CD4-positive, CD25-positive, alpha-beta regulatory T cell (primary cell): ENCODE measurements around the gene CLPTM1L. TPM values are rescaled to one million over a fixed set of nuclear protein-coding genes. Genes with fewer than 3 reads are reported as not detected.
A peak's percentile ranks its signal among the peaks of the same experiment; 100 is the strongest.

Experiments
- ATAC-seq, 2 donors: fragments of 150-1000 bp; cut with Tn5 transposase; one replicate each; pipeline ENCODE4 v1.10.0; 2021; ENCODE audit warnings: low read depth in 2 of 2, moderate number of reproducible peaks in 2 of 2, moderate library complexity in 1 of 2
- DNase-seq, 3 donors: peaks; one replicate each; pipeline versions ENCODE4 v3.0.0 to v3.0.0-alpha.2; 2012 to 2022; ENCODE audit warnings: mixed read lengths in 1 of 3
- H3K27ac ChIP-seq: one replicate; pipeline ENCODE4 v1.7.0; 2013; ENCODE audit warnings: mild to moderate bottlenecking, low read length; ENCODE audit not compliant: insufficient read depth, poor library complexity, severe bottlenecking
- H3K27me3 ChIP-seq: one replicate; pipeline ENCODE4 v1.7.0; 2013; ENCODE audit warnings: low read length; ENCODE audit not compliant: control insufficient read depth, insufficient read depth
- H3K36me3 ChIP-seq: one replicate; pipeline ENCODE4 v1.7.0; 2013; ENCODE audit warnings: mild to moderate bottlenecking, low read length, moderate library complexity; ENCODE audit not compliant: control insufficient read depth, insufficient read depth
- H3K4me1 ChIP-seq: 2 replicates; pipeline ENCODE4 v1.7.0; 2013; ENCODE audit warnings: mild to moderate bottlenecking, low read length; ENCODE audit not compliant: insufficient read depth, control insufficient read depth, poor library complexity, severe bottlenecking
- H3K4me3 ChIP-seq: one replicate; pipeline ENCODE4 v1.7.0; 2013; ENCODE audit warnings: low read depth, mild to moderate bottlenecking, low read length, moderate library complexity
- H3K9me3 ChIP-seq, 2 experiments: 1 replicate in 1 of 2; 2 replicates in 1 of 2; pipeline ENCODE4 v1.7.0; 2013; ENCODE audit warnings: low read length in 2 of 2, mild to moderate bottlenecking in 1 of 2, moderate library complexity in 1 of 2; ENCODE audit not compliant: control insufficient read depth in 2 of 2
- H3K27ac Mint-ChIP-seq, 3 donors: one replicate each; pipeline ENCODE4 v1.8.0; 2020 to 2022; ENCODE audit warnings: mild to moderate bottlenecking in 3 of 3, mixed read lengths in 3 of 3, moderate library complexity in 2 of 3
- H3K27me3 Mint-ChIP-seq: one replicate; pipeline ENCODE4 v1.8.0; 2022; ENCODE audit warnings: mild to moderate bottlenecking, mixed read lengths
- H3K36me3 Mint-ChIP-seq: one replicate; pipeline ENCODE4 v1.8.0; 2020; ENCODE audit warnings: mixed read lengths
- H3K4me1 Mint-ChIP-seq, 4 donors: one replicate each; pipeline ENCODE4 v1.8.0; 2020 to 2022; ENCODE audit warnings: mixed read lengths in 4 of 4, mild to moderate bottlenecking in 1 of 4
- H3K4me3 Mint-ChIP-seq, 4 donors: one replicate each; pipeline ENCODE4 v1.8.0; 2020 to 2022; ENCODE audit warnings: mild to moderate bottlenecking in 4 of 4, mixed read lengths in 4 of 4, moderate library complexity in 3 of 4
- H3K9me3 Mint-ChIP-seq, 7 donors: one replicate each; pipeline ENCODE4 v1.8.0; 2020 to 2022; ENCODE audit warnings: mixed read lengths in 7 of 7, mild to moderate bottlenecking in 3 of 7, moderate library complexity in 2 of 7
- polyA plus RNA-seq, 4 donors: library from polyadenylated mRNA; unstranded; fragments of 300-500 nt; fragmentation: Illumina TruSeq; gene quantifications; one replicate each; pipeline ENCODE4 v1.2.3, GENCODE V29; 2021
- total RNA-seq: library from RNA; stranded (reverse); gene quantifications from one replicate; pipeline ENCODE4 v1.2.3, GENCODE V29; 2022

The CLPTM1L gene
- total and polyA plus RNA-seq, 5 donors from 2014 or later: 25.3 to 104 (median 58.8) TPM

DNA sequence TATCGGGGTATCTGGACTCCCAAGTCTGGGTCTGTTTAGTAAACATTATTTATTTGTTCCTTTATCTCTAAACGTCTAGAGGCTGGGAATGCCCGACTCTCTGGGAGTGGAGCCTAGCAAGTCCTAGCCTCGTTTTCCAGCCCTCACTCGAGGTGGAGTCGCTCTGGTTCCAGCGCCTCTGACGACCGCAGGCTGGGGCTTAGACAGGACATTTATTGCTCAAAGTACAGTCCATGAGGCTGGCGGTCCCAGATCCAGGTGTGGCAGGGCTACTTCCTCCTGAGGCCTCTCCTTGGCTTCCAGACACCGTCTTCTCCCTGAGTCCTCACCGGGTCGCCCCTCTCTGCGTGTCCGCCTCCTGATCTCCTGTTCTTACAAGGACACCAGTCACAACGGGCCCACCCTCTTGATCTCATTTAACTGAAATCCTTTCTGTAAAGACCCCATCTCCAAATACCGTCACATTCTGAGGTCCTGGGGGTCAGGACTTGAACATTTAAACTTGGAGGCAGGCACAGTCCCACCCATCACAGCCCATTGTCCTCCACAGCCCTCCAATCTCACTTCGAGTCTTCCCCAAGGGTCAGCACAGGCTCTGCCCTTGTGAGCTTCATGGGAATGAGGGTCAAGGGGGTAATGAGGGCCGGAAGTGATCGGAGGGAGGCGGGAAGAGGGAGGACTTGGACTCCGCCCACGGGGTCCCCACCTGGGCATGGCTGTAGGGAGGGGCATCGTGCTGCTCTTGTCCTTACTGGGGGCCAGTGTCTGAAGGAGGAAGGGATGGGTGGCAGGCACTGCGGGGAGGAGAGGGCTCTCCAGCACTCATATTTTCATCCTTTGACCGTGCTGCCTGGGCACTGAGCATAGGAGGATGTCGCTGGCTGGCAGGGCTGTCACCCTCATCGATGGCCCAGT, 12.2 kb upstream of the CLPTM1L start:
- H3K36me3 Mint-ChIP-seq: no peaks in the 10 kb centered on the region

DNA sequence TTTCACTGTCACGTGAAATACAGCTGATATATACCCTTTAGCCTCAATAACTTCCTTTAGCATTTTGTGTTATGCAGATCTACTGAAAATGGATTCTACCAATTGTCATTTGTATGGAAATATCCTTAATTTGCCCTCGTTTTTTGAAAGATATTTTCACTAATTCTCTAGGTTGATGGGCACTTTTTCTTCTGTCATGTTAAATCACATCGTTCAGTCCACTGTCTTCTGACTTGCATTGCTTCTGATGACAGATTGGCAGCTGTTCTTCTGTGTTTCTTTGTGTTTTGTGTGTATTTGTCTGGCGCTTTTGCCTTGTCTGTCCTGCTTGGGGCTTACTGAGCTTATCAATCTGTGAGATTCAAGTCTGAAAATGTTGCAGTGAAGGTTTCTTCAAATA, 9.7 kb upstream of the CLPTM1L start:
- Histone ChIP-seq H3K4me3 (no peak overlapping the region), H3K27ac (no peak overlapping the region), H3K36me3 (no peaks in the 10 kb centered on the region), H3K27me3 (peaks cover 2% of the 10 kb centered on the region), H3K4me1 (no peaks in the 10 kb centered on the region), H3K9me3 (no peaks in the 10 kb centered on the region)
- Mint-ChIP-seq H3K27ac (no peak overlapping the region), H3K4me1 (peaks cover 0 to 4% (median 0%) of the 10 kb centered on the region in 4 donors), H3K36me3 (no peaks in the 10 kb centered on the region), H3K4me3 (peak overlapping the region in 1 of 4 donors; percentile 45), H3K9me3 (no peaks in the 10 kb centered on the region), H3K27me3 (peaks cover 4% of the 10 kb centered on the region)
- DNase-seq (no peak), ATAC-seq (no peak)

More for the DNA sequence above, 12.2 kb upstream of the CLPTM1L start:
- Histone ChIP-seq H3K36me3 (no peaks in the 10 kb centered on the region), H3K27me3 (peaks cover 2% of the 10 kb centered on the region), H3K27ac (no peak overlapping the region), H3K4me1 (no peaks in the 10 kb centered on the region), H3K9me3 (no peaks in the 10 kb centered on the region), H3K4me3 (no peak overlapping the region)
- DNase-seq: no peak
- Mint-ChIP-seq H3K9me3 (no peaks in the 10 kb centered on the region), H3K27ac (no peak overlapping the region), H3K4me1 (peaks cover 0 to 4% (median 0%) of the 10 kb centered on the region in 4 donors), H3K4me3 (no peak overlapping the region), H3K27me3 (peaks cover 10% of the 10 kb centered on the region)
- ATAC-seq: no peak

DNA sequence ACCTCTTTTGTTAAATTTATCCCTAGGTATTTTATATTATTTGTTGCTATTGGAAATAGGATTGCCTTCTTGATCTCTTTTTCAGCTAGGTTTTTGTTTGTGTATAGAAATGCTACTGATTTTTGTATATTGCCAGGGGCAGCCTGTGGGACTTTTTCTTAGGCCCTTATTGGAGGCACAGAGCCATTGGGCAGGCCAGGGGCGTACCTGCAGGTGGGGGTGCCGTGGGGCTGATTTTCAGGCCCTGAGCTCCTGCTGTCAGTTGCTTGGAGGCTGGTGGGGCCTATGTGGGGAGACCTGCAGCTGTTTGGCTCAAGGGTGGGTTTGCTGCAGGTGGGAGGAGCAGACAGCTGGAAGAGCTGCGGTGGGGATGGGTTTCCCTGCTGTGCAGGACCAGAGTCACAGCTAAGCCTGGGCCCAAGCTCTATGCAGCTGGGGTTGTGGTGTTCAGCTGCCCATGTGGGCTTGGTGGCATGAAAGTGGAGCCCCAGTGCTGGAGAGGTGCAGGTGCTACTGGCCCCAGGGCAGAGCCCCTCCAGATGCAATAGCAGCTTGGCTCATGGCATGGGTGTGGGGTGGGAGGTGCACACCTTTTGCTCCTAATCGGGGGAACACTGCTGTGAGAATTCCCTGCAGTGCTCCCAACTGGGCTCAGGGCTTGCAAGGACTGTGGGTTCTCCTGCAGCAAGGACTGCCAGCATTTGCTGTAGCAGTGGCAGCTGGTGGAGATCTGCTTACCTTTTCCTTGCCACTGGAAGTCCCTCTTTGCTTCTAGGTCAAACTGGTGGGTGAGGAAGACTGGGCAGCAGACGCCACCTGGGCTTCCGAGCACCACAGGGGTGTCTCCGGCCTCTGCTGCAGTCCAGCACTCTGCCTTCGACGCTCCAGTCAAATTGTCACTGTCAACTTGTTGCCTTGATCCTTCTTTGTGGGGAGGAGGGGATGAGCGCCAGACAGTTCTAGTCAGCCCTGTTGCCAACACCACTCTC, 7.6 kb upstream of the CLPTM1L start:
- DNase-seq (no peak), ATAC-seq (no peak)
- Mint-ChIP-seq H3K4me1 (peaks cover 0 to 4% (median under 1%) of the 10 kb centered on the region in 4 donors), H3K27me3 (peaks cover 4% of the 10 kb centered on the region), H3K9me3 (no peaks in the 10 kb centered on the region), H3K36me3 (no peaks in the 10 kb centered on the region), H3K27ac (no peak overlapping the region), H3K4me3 (no peak overlapping the region)
- no peaks in the 10 kb centered on the region for H3K4me1 ChIP-seq
- peaks cover 2% of the 10 kb centered on the region for H3K27me3 ChIP-seq
- no peak overlapping the region for H3K4me3 ChIP-seq
- no peaks in the 10 kb centered on the region for H3K36me3 ChIP-seq
- H3K27ac ChIP-seq: no peak overlapping the region
- no peaks in the 10 kb centered on the region for H3K9me3 ChIP-seq

DNA sequence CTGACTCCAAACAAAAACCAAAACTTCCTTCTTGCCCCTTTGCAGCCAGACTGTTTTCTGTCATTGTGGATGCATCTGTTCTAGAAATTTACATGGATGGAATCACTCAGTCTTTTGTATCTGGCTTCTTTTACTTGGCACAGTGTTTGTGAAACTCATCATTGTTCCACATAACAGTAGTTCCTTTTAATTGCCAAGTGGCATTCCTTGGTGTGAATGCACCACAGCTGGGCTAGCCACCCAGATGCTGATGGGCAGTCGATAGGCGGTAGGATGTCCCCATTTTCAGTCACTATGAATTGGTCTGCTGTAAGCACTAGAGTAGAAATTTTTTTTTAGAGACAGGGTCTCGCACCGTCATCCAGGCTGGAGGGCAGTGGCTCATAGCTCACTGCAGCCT, 6.3 kb upstream of the CLPTM1L start:
- no peaks in the 10 kb centered on the region for H3K36me3 Mint-ChIP-seq

DNA sequence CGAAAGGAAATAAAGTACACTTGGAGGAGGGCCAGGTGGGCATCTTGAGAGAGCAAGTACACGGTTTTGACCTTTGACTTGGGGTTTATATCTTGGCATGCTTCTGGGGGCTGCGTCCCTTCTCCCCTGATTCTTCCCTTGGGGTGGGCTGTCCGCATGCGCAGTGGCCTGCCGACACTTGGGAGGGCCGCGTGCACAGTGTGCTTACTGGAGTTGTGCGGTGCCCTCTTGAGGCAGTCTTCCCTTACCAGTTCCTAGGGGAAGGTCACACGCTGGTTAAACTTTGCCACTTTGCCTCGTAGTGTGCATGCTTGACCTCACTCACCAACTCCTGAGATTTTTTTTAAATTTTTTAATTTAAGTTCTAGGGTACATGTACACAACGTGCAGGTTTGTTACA, 4.3 kb upstream of the CLPTM1L start:
- Histone ChIP-seq H3K27ac (no peak overlapping the region), H3K9me3 (no peaks in the 10 kb centered on the region)
- peaks cover 4% of the 10 kb centered on the region for H3K27me3 Mint-ChIP-seq

More for the DNA sequence above, 6.3 kb upstream of the CLPTM1L start:
- Histone ChIP-seq H3K4me3 (no peak overlapping the region), H3K4me1 (no peaks in the 10 kb centered on the region), H3K27ac (no peak overlapping the region), H3K9me3 (no peaks in the 10 kb centered on the region), H3K27me3 (peaks cover 2% of the 10 kb centered on the region), H3K36me3 (no peaks in the 10 kb centered on the region)
- no peak overlapping the region for H3K4me3 Mint-ChIP-seq
- DNase-seq (no peak), ATAC-seq (no peak)
- H3K27ac Mint-ChIP-seq: no peak overlapping the region
- H3K4me1 Mint-ChIP-seq: peaks cover 2 to 9% (median 5%) of the 10 kb centered on the region in 4 donors
- H3K27me3 Mint-ChIP-seq: peaks cover 4% of the 10 kb centered on the region
- no peaks in the 10 kb centered on the region for H3K9me3 Mint-ChIP-seq

DNA sequence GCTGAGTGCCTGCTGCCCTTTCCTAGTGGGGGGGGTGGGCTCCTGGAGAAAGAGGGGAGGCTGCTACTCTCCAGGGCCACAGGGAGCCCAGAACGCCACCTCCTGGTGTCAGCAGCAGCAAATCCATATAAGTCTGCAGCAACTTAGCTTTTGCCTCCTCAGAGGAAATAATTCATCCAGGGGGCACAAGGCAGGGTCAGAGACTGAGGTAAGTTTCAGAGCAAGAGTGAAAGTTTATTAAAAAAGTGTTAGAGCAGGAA, 4.0 kb upstream of the CLPTM1L start:
- Histone ChIP-seq H3K4me3 (no peak overlapping the region), H3K27ac (no peak overlapping the region), H3K36me3 (no peaks in the 10 kb centered on the region), H3K9me3 (no peaks in the 10 kb centered on the region), H3K4me1 (peaks cover 13% of the 10 kb centered on the region), H3K27me3 (no peaks in the 10 kb centered on the region)
- no peaks in the 10 kb centered on the region for H3K36me3 Mint-ChIP-seq
- H3K27ac Mint-ChIP-seq: no peak overlapping the region
- no peaks in the 10 kb centered on the region for H3K9me3 Mint-ChIP-seq
- ATAC-seq (no peak), DNase-seq (no peak)
- peak overlapping the region in 2 of 4 donors; percentile 21 to 77 for H3K4me3 Mint-ChIP-seq
- peaks cover 0 to 19% (median 10%) of the 10 kb centered on the region in 4 donors for H3K4me1 Mint-ChIP-seq
- peaks cover 4% of the 10 kb centered on the region for H3K27me3 Mint-ChIP-seq

More for the DNA sequence above, 4.3 kb upstream of the CLPTM1L start:
- Mint-ChIP-seq H3K27ac (no peak overlapping the region), H3K36me3 (no peaks in the 10 kb centered on the region), H3K9me3 (no peaks in the 10 kb centered on the region), H3K4me1 (peaks cover 0 to 16% (median 7%) of the 10 kb centered on the region in 4 donors), H3K4me3 (peak overlapping the region in 1 of 4 donors; percentile 77)
- Histone ChIP-seq H3K4me3 (no peak overlapping the region), H3K27me3 (no peaks in the 10 kb centered on the region), H3K4me1 (peaks cover 10% of the 10 kb centered on the region), H3K36me3 (no peaks in the 10 kb centered on the region)
- no peak for DNase-seq
- ATAC-seq: no peak

DNA sequence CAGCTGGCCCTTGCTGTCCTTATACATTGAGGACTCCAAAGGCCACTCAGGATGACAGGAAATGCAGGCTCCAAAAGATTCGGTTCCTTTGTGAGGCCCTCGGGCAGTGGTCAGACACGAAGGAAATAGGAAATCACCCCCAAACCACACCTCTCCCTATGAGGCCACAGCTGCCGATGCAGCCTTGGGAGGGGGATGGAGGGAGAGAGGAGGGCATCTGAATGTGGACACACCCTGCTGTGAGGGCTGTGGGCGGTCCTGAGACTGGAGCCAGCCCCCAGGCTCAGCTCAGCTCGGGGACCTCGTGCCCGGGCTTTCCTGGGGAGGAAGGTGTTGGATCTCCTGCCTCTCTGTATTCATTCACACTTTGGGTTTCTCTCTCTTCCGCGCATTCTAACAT, 2.7 kb upstream of the CLPTM1L start:
- Mint-ChIP-seq H3K27ac (peak overlapping the region in 2 of 3 donors; percentile 46 to 89), H3K4me3 (peak overlapping the region in 3 of 4 donors; percentile 29 to 90 (median 68))
- ATAC-seq: no peak

More for the DNA sequence above, 2.7 kb upstream of the CLPTM1L start:
- Histone ChIP-seq H3K27ac (no peak overlapping the region), H3K4me1 (peaks cover 26% of the 10 kb centered on the region), H3K27me3 (no peaks in the 10 kb centered on the region), H3K36me3 (peaks cover 1% of the 10 kb centered on the region), H3K9me3 (no peaks in the 10 kb centered on the region), H3K4me3 (no peak overlapping the region)
- H3K36me3 Mint-ChIP-seq: peaks cover 4% of the 10 kb centered on the region
- no peaks in the 10 kb centered on the region for H3K9me3 Mint-ChIP-seq
- peaks cover 4% of the 10 kb centered on the region for H3K27me3 Mint-ChIP-seq
- no peak for DNase-seq
- peaks cover 0 to 28% (median 19%) of the 10 kb centered on the region in 4 donors for H3K4me1 Mint-ChIP-seq
